Measurements from ENCODE around the gene CHRM4.
A peak's percentile ranks its signal among the peaks of the same experiment; 100 is the strongest.

CHRM4 gene

DNA sequence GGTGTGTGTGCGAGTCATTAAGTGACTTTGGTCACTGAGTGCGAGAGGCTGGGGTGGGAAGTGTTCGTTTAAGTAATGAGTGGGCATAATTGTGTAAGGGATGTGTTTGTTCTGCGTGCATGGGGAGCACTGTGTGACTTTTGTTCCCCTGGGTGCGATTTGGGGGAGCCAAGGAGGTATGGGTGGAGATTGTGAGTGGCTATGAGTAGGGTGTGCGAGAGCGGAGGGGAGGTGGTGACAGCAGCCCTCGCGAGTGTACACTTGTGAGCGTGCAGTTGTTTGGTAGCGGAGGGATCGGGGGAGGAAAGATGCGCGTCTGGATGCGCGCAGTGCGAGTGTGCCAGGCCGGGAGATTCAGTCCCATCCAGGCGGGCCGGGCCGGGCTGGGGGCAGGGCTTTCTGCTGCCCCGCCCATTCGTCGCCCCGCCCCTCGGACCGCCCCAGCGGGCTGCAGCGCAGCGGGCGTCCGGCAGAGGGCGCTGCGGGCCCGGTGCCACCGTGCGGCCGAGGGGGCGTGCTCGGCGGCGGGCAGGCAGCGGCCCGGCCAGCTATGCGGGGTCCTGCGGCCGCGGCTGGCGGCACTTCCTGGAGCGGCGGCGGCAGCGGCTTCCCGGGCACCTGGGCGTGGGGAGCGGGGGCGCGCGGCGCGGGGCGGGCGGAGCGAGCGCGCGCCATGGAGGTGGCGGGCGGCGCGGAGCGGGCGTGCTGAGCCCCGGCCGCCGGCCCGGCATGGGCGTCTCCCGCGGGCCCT lies 44.5 kb downstream of the CHRM4 start, which contains the start of gene DGKZ:
TSS of gene DGKZ (plus strand) at position 578 of the 751 bp plus-strand sequence. CDS start 197 bp downstream, outside the sequence.
- DNase-seq, result peak; percentile 92 to 93

DNA sequence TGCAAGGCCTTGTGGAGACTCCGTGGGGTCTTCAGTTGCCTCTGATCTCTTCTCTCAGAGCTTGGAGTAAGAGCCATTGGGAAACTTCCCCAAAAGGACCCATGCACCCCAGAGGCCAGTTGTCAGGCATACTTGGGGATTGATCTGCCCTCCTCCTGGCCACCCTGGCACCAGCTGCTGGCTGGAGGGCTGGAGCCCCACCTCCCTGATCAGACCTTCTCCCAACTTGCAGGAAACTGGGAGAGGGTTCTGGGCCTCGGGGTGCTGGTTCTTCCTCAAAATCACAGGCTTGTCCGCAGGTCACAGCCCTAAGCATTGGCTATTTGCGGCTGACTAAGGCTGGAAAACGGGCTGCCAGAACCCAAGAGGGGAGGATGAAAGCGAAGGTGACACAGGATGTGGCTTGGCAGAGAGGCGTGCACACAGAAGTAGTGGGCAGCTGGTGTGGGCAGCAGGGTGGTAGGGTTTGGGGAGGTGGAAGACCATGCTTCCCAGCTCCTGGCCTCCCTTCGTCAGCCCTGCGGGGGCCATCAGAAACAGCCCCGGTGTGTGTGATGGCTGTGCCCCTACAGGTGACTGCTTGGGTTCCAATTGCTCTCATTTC lies 45.6 kb downstream of the CHRM4 start:
- peak in 1 of 2 donors; percentile 27 for DNase-seq

DNA sequence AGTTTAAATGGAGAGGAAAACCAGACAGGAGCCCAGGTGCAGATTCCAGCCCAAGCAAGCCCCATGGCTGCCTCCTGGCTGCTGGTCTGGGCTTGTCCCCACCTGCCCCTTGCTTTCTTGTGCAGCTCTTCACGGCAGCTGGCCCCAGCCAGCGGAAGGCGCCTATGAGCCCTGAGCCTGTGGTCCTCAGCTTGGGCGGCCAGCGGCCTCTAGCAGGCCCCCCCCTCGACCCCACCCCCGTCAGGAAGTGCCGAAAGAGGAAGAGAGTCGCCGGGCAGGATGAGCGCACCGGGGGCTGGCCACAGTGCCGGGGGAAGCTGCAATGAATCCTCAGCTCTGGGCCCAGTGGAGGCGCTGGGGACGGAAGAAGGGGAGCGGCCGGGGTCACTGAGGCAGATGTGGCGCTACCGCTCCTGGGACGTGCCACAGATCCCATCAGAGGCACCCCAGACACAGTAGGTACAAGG lies 46.4 kb downstream of the CHRM4 start:
- DNase-seq, result peak in 1 of 2 donors; percentile 54

DNA sequence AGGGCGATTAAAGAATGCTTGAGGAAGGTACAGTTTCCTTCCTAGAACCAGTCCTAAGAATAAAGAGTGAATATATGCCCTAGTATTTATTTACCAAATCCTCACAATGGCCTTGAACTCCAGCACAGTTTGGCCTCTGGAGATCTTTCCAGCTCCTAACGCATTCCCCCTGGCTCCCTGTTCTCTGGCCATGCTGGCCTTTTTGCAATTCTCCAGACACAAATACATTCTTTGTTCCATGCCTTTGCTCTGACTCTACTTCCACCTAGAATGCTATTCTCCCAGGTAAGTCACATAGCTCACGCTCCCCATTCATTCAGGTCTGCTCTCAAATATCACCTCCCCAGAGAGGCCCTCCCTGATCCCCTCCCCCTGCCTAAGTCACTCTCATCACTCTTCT lies 48.1 kb downstream of the CHRM4 start:
- no peak for DNase-seq

DNA sequence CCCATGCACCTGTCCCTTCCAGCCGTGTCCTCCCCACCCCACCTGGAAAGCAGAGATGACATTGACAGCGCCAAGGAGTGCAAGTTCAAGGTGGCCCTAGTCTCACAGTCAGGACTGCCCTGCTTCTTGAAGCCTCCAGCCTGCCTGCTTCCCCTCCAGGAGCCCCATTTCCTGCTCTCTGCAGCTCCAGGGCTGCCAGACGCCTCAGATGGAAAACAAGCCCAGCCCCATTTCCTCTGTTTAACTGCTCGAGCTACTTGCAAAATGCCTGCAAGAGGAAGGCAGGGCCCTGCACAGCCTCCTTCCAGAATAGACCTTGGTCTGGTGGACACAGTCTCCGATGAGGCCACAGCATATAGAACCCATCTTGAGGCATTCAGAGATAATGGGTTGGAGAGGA lies 49.3 kb downstream of the CHRM4 start:
- DNase-seq, result peak in 1 of 2 donors; percentile 21

DNA sequence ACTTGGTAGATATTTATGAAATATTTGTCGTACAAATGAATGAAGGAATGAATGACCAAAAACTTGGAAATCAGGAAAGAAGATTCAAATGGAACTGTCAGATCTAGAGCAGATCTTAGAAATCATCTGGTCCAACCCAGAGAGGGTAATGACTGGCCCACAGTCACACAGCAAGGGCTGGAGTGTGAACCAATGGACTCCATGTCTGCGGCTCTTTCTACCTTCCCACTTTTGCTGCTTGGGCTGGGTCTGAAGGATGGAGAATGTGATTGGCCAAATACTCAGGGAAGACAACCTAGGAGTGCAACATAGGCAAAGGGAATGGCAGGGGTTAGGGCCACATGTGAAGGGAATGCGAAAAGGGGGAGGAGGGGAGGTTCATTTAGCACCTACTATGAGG lies 50.1 kb downstream of the CHRM4 start:
- DNase-seq, result no peak

DNA sequence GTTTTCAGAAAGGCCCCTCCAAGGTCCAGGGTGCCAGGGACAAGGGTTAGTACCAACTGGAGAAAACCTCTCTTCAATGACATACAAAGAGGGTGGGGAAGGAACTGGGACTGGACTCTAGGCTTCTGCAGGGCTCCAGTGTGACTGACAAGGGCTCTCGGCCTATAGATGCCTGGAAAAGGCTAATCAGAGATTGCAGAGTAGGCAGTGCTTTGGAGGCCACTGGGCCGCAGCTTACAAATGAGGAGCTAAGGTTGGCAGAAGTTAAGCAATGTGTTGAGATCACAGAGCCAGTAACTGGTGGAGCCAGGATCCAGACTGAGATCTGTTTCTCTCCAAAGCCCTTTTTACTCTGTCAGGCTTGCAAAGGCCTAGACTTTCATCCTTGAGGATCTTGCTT lies 51.8 kb downstream of the CHRM4 start:
- DNase-seq, result no peak

DNA sequence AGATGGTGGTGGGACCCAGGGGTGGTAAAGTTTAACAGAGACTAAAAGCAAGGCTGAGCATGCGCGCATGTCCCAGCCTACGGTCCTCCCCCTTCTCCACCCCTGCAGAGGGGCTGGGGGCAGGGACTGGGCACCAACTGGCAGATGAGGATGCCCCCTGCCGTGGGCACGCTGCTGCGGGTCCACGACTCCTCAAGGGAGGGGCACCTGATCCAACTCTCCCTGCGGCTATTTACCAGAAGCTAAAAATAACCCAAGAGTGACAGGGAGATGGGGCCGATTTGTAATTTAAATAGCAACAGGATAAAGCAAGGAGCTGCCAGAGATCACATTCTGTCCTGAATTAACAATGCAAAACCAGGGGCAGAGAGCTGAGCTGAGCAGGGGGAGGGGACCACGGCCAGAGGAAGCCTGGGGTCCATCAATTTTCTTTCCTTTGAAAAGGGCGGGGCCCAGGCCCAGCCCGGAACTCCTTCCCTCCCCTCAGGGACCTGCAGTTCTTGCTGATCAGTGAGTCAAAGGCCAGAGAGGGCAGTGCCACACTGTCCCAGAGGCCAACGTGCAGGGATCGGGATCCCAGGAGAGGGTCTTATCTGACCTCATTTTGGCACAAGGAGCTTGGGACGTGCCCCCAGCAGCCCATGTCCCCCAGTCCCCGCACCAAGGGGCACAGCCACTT lies 52.4 kb downstream of the CHRM4 start:
- no peak for DNase-seq

DNA sequence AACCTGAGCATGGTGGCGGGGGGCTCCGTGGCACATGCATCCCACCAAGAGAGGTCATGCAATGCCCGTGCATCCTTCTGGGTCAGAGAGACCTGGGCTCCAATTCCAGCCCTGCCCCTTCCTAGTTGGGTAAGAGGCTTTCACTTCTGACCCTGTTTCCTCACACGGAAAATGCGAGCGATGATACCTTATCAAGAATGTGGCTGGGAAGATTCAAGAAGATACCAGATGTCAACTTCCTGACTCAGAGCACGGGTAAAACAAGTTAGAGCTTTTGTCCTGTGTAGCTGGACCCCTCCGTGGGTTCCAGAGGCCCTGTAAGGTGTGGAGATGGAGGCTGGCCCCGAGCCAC lies 53.0 kb downstream of the CHRM4 start:
- DNase-seq, result no peak

DNA sequence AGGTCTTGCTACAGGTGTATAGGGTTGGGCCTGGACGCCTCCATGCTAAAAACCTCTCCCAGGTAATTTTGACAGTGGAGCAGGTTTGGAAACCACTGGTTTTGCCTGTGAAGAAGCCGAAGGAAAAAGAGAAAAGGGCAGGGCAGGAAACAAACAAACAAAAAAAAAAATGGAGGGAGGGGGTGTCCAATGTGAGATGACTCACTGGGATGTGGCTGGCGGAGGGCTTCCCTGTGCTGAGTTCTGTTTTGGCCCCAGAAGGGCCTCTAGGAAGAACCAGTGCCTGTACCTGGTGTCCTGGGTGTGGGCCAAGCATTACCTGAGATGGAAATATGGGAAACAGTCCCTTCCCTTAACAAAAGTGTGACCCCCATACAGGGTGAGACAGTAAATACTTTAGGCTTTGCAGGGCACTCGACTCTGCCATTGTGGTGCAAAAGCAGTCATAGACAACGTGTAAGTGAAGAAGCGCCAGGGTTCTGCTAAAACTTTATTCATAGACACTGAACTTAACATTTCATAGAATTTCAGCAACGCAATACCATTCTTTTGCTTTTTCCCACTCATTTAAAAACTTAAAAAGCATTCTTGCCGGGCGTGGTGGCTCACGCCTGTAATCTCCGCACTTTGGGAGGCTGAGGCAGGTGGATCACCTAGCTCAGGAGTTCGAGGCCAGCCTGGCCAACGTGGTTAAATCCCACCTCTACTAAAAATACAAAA lies 53.8 kb downstream of the CHRM4 start:
- no peak for DNase-seq

DNA sequence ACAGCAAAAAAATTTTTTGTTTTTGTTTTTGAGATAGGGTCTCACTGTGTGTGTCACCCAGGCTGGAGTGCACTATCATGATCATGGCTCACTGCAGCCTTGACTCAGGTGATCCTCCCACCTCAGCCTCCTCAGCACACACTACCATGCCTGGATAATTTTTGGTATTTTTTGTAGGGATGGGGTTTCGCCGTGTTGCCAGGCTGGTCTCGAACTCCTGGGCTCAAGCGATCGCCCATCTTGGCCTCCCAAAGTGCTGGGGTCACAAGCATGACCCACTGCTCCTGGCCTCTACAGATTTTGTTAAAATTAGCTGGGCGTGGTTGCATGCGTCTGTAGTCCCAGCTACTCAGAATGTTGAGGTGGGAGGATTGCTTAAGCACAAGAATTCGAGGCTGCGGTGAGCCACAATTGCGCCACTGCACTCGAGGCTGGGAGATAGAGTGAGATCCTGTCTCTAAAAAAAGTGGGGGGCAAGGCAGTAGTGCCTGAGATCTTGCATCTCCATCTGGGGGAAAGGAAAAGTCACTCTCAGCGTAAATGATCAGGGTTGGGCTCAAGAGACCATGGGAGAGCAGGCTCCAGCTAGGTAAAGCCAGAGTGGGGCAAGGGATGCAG lies 54.9 kb downstream of the CHRM4 start:
- DNase-seq, result peak in 1 of 2 donors; percentile 56

DNA sequence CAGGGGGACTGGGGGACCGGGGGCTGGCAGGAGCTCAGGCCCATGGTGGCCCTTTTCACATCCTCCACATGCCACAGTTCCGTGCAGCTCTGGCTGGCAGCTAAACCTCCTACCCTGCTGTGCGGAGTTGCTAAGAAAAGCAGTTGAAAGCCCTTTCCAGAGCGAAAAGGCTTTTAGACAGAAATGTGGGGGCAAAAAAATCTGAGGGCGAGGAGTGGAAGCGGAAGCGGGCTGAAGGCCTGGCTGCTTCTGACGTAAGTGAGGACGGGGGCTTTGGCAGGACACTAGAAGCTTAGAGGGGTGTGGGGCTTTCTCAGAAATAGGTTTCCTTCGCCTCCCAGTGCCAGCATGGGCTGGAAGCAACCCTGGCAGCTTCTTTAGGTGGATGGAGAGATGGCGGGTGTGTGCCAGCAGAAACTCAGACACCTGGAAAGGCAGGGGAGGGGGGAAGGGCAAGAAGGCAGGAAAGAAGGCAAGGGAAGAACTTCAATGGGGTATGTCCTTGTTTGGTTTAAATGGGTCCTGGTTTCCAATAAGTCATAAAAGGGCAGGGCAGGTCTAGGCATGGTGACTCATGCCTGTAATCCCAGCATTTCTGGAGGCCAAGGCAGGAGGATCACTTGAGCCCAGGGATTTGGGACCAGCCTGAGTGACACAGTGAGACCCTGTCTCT lies 55.5 kb downstream of the CHRM4 start:
- no peak for DNase-seq

DNA sequence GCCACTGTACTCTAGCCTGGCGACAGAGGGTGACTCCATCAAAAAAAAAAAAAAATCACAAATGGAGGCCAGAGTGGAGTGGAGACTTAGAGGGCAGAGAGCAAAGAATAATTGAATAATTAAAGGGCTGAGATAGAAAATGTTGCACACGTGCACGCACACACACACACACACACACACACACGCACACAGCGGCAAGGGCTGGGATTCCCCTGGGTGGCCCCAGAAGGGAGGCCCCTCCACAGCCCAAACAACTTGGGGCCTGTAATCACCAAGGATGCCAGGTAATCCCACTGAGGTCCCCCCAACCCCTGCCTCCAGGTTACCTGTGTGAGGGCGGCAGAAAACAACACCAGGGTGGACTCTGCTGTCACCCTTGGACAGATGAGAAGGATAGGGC lies 56.3 kb downstream of the CHRM4 start:
- no peak for DNase-seq

DNA sequence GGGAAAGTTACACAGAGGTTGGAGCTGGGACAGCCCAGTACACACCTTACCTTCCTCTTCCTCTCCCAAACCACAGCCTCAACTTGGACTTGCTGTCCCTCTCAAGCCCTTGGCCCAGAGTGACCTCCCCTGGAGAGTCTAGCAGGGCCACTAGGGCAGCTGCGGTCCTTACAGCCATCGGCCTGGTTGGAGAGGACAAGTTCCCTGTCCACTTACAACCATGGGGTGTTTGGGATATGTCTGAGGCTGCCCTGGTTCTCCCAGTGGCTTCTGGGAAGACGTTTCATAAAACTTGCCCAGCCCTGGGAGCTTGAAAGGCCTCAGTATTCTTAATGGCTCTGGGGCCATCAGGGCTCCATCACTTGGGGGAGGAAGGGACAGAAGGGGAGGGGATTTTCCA lies 57.4 kb downstream of the CHRM4 start:
- no peak for DNase-seq

Measured in CD4-positive, alpha-beta T cell treated with Interleukin-1 beta for 1 hour (primary cell).